Left ventricle myocardium inferior (tissue), 1 donor: ENCODE results near the gene TNK2. TPM values are rescaled to one million over a fixed set of nuclear protein-coding genes. Genes with fewer than 3 reads are reported as not detected.
A peak's percentile ranks its signal among the peaks of the same experiment; 100 is the strongest.
"Not testable (repeated sequence)": the region's sequence is repeated elsewhere in the genome, so short reads cannot be mapped to it uniquely, and the experiment has no call there.

Experiments used
- DNase-seq: peaks from one replicate; pipeline ENCODE4 v3.0.0-alpha.2; 2020
- H3K27ac ChIP-seq: fragments of 200-600 bp; replicated peaks from 2 replicates; pipeline ENCODE4 v1.8.0; 2021
- H3K27me3 ChIP-seq: fragments of 200-600 bp; 2 replicates; pipeline ENCODE4 v1.8.0; 2021; ENCODE audit warnings: low read depth
- H3K36me3 ChIP-seq: fragments of 200-600 bp; 2 replicates; pipeline ENCODE4 v1.8.0; 2021
- H3K4me1 ChIP-seq: fragments of 200-600 bp; 2 replicates; pipeline ENCODE4 v1.8.0; 2021
- H3K4me3 ChIP-seq: fragments of 200-600 bp; 2 replicates; pipeline ENCODE4 v1.8.0; 2021; ENCODE audit warnings: mild to moderate bottlenecking, moderate library complexity
- H3K9me3 ChIP-seq: fragments of 200-600 bp; replicated peaks from 2 replicates; pipeline ENCODE4 v1.8.0; 2021
- intact Hi-C: fragments of 100-400 bp; cut with micrococcal nuclease; formaldehyde crosslinking; loops from one replicate; pipeline ENCODE4 v1.11.0; 2022
- total RNA-seq: library from RNA; stranded (reverse); fragmentation: NEBNext Ultra II Directional; extraction: Animal tissue kit (Norgen Biotek cat#: 25700); gene quantifications from one replicate; pipeline ENCODE4 v1.2.1, GENCODE V29; 2021
- TF ChIP-seq, protein P1 (sequence below): fragments of 200-600 bp; IDR thresholded peaks from 2 replicates; pipeline ENCODE4 v1.8.0; 2021; ENCODE audit warnings: antibody characterized with exemption, mild to moderate bottlenecking, borderline replicate concordance
- donor health status: DM: no; HTN: yes; CAD: no; lungs with severe emphysema.

Gene TNK2
- total RNA-seq, 1 donor from 2014 or later: 33.2 TPM

DNA sequence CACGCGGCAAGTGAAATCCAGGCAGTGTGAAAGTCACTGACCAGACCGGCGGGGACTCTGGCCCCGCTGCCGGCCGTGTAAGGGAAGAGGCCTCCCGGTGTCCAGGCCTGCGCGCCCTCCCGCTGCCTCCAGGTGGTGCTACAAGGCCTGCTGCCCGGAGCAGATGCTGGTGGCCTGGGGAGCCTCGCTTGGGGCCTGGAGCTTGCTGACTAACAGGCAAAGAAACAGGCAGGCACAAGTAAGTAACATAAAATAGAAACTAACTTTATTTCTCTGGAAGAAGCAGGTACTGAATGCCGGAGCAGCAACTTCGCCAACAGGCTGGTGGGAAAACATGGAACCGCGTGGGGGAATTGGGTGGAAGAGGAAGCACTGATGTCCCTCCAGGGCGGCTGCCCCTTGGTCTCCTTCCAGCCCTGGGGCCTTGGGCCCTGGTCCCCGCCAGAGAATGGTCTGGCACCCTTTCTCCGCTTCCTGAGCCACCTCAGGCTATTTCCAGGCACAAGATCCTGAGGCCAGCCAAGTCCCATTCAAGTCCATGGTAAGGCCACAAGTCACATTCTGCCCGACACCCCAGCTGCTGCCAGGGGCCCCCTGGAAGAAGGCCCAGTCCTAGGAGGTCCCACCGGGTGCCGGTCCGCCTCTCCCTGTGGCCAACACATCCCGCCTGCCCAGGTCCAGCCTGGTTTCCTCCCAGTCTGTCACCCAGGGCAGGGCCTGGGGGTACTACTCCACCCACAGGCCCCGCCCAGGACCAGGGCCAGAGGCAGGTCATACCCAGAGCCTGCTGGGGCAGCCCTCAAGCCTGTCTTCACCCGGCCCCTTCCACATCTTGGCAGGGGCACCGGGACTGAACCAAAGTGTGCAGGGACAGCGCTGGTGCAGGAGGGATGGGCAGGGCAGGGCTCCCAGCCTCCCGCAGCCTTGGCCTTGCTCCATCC lies 45.0 kb downstream of the TNK2 start:
- no peak overlapping the region for H3K4me3 ChIP-seq
- H3K27me3 ChIP-seq: no peaks in the 10 kb centered on the region
- DNase-seq: peak; percentile 89
- intact Hi-C loops: loop anchor here (2.0 to 5.0 kb wide), 2 partner anchors 31 to 49 kb away; no protein-coding TSS in a partner anchor
- H3K9me3 ChIP-seq: no peaks in the 10 kb centered on the region
- H3K4me1 ChIP-seq: peaks cover 20% of the 10 kb centered on the region
- H3K27ac ChIP-seq: peak overlapping the region; percentile 74
- H3K36me3 ChIP-seq: peaks cover 22% of the 10 kb centered on the region
- TF ChIP-seq, protein P1, sequence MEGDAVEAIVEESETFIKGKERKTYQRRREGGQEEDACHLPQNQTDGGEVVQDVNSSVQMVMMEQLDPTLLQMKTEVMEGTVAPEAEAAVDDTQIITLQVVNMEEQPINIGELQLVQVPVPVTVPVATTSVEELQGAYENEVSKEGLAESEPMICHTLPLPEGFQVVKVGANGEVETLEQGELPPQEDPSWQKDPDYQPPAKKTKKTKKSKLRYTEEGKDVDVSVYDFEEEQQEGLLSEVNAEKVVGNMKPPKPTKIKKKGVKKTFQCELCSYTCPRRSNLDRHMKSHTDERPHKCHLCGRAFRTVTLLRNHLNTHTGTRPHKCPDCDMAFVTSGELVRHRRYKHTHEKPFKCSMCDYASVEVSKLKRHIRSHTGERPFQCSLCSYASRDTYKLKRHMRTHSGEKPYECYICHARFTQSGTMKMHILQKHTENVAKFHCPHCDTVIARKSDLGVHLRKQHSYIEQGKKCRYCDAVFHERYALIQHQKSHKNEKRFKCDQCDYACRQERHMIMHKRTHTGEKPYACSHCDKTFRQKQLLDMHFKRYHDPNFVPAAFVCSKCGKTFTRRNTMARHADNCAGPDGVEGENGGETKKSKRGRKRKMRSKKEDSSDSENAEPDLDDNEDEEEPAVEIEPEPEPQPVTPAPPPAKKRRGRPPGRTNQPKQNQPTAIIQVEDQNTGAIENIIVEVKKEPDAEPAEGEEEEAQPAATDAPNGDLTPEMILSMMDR: peak; percentile 99

DNA sequence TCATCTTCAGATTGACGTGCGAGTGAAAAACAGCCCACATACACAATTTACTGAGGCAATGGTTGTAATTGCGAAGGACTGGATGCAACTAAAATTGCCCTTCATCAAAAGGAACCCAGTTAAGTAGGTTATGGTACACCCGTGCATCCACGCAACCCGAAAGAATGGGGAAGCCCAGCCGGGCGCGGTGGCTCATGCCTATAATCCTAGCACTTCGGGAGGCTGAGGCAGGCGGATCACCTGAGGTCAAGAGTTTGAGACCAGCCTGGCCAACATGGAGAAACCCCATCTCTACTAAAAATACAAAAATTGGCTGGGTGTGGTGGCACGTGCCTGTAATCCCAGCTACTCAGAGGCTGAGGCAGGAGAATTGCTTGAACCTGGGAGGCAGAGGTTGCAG lies 46.0 kb downstream of the TNK2 start:
- not testable (repeated sequence) for H3K27ac ChIP-seq, H3K27me3 ChIP-seq, H3K4me3 ChIP-seq, H3K9me3 ChIP-seq, DNase-seq
- Histone ChIP-seq H3K4me1 (peaks cover 20% of the 10 kb centered on the region), H3K36me3 (peaks cover 11% of the 10 kb centered on the region)
- intact Hi-C loops: loop anchor here (2.0 to 5.0 kb wide), 2 partner anchors 32 to 50 kb away; no protein-coding TSS in a partner anchor

DNA sequence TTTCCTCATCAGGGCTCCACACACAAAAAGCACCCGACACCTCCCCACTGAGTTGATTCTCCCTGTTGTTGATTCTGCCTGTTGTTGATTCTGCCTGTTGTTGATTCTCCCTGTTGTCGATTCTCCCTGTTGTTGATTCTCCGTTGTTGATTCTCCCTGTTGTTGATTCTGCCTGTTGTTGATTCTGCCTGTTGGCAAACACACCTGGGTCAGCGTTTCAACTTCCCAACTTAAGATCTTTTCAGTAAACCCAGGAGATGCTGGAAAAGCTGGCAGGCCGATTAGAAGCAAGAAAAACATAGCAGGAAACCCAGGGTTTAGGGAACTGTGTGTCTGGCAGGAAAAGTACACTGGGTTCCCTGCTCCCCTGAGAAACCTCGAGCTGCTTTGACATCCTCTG lies 47.9 kb downstream of the TNK2 start:
- intact Hi-C loops: loop anchor here (5.0 kb wide), 1 partner anchor 52 kb away; no protein-coding TSS in a partner anchor
- Histone ChIP-seq H3K27ac (no peak overlapping the region), H3K9me3 (no peaks in the 10 kb centered on the region), H3K27me3 (peaks cover 11% of the 10 kb centered on the region), H3K36me3 (no peaks in the 10 kb centered on the region), H3K4me1 (peaks cover 20% of the 10 kb centered on the region), H3K4me3 (no peak overlapping the region)
- TF ChIP-seq, protein P1: no peak
- no peak for DNase-seq

DNA sequence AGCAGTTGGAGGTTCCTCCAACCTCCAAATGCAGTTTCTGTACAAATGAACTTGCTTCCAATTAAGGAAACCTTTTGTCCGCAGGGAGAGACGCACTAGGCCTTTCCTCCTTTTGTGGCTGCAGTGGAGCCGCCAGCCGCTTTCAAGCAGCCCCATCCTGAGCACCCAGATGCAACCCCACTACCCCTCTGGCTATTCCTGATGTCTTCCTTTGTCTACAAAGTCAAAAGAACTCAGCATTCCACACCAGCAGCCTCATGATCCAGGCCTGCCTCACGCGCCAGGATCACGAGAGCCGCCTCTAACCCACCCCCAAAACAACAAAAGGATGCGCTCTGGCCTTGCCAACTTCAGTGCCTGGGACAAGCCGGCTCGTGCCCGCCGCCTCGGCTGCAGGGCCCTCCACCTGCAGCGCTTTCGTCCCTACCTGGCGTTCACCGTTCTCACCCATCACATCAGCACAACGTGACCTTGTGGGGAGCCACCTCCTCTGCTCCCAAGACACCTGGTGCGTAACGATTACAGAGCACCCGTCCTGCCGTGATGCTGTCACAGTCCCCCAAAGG lies 48.4 kb downstream of the TNK2 start:
- TF ChIP-seq, protein P1: no peak
- no peak for DNase-seq
- peaks cover 20% of the 10 kb centered on the region for H3K4me1 ChIP-seq
- H3K4me3 ChIP-seq: no peak overlapping the region
- H3K36me3 ChIP-seq: no peaks in the 10 kb centered on the region
- H3K27me3 ChIP-seq: peaks cover 11% of the 10 kb centered on the region
- H3K27ac ChIP-seq: no peak overlapping the region
- H3K9me3 ChIP-seq: no peaks in the 10 kb centered on the region
- intact Hi-C loops: loop anchor here (5.0 kb wide), 1 partner anchor 52 kb away; no protein-coding TSS in a partner anchor

- TF ChIP-seq, protein P1: peak; percentile 97
- DNase-seq: peak; percentile 60
- H3K4me3 ChIP-seq: no peak overlapping the region
Observed at GRCh38 chr3:195859061-195859845, 49.1 kb downstream of the TNK2 start.

More at GRCh38 chr3:195859061-195859845, 49.1 kb downstream of the TNK2 start:
- intact Hi-C loops: no loop called here
- H3K4me1 ChIP-seq: peaks cover 20% of the 10 kb centered on the region
- peaks cover 11% of the 10 kb centered on the region for H3K27me3 ChIP-seq
- no peaks in the 10 kb centered on the region for H3K36me3 ChIP-seq
- no peak overlapping the region for H3K27ac ChIP-seq
- H3K9me3 ChIP-seq: no peaks in the 10 kb centered on the region
